ENCODE results near the gene CUTC. TPM values are rescaled to one million over a fixed set of nuclear protein-coding genes. Genes with fewer than 3 reads are reported as not detected.

Gene CUTC
- total RNA-seq, 4 donors from 2014 or later: 29.7 to 57.5 (median 42.0) TPM

DNA sequence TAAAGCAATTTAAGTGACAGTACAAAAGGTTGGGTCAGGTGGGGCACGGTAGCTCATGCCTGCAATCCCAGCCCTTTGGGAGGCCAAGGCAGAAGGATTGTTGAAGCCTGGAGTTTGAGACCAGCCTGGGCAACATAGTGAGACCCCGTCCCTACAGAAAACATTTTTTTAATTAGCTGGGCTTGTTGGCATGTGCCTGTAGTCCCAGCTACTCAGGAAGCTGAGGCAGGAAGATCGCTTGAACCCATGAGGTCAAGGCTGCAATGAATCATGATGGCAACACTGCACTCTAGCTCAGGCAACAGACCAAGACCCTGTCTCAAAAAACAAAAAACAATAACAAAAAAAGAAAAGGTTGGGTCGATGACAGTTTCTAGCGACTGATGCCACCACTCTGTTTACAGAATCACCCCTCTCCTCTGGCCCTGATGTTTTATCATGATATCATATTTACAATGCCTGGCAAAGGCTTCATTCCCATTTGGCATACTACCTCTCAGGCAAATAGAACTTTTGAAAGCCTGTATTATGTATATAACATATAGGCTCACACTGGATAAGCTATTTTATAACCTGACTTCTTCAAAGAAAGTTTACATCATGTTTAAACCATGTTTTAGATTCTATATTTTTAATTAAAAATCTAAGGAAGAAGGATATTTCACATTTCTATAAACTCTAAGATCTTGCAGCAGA, 49.8 kb downstream of the CUTC start:
- TF ChIP-seq, protein P1, sequence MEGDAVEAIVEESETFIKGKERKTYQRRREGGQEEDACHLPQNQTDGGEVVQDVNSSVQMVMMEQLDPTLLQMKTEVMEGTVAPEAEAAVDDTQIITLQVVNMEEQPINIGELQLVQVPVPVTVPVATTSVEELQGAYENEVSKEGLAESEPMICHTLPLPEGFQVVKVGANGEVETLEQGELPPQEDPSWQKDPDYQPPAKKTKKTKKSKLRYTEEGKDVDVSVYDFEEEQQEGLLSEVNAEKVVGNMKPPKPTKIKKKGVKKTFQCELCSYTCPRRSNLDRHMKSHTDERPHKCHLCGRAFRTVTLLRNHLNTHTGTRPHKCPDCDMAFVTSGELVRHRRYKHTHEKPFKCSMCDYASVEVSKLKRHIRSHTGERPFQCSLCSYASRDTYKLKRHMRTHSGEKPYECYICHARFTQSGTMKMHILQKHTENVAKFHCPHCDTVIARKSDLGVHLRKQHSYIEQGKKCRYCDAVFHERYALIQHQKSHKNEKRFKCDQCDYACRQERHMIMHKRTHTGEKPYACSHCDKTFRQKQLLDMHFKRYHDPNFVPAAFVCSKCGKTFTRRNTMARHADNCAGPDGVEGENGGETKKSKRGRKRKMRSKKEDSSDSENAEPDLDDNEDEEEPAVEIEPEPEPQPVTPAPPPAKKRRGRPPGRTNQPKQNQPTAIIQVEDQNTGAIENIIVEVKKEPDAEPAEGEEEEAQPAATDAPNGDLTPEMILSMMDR (IDR thresholded peaks at IDR 0.05): no peak
- no peak for ATAC-seq (ENCODE audit: low FRiP score)
- DNase-seq (ENCODE audit: low spot score): no peak

DNA sequence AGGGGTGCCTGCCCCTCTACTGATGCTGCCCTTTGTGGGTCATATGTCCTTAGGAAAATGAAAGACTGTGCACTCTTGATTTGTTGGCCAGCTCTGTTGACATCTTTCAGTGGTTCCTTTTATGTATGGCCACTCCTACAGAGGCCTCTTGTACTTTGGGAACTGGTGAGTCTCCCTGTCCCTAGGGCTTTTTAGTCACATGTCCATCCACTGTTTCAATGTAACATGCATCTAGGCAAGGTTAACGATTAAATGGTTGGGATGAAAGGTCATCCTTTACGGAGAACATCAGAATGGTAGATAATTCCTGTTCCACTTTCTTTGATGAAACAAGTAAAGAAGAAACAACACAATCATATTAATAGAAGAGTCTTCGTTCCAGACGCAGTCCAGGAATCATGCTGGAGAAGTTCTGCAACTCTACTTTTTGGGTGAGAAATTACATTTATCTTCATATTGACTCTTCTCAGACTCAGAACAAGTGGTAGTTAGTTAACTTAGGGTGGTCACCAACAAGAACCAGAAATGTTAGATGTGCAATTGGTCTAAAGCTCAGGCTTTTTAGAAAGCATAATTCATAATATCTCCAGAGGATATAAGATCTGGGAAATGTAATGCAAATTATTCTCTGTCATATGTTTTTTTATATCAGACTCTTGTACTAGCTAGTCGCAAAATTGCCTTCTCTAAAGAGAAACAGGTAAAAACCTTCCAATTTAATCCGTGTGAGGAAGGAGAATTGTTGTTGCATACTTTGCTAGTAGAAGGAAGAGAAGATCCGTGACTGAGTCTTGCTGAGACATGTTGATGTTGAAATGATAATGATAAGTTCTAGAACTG, 50.6 kb downstream of the CUTC start, which contains the start of gene ABCC2:
TSS of gene ABCC2 (plus strand) at position 194 of the 840 bp plus-strand sequence. CDS start at position 399, 205 bp downstream.
- TF ChIP-seq, protein P1 (IDR thresholded peaks at IDR 0.05): no peak
- no peak for ATAC-seq (ENCODE audit: low FRiP score)
- no peak for DNase-seq (ENCODE audit: low spot score)

DNA sequence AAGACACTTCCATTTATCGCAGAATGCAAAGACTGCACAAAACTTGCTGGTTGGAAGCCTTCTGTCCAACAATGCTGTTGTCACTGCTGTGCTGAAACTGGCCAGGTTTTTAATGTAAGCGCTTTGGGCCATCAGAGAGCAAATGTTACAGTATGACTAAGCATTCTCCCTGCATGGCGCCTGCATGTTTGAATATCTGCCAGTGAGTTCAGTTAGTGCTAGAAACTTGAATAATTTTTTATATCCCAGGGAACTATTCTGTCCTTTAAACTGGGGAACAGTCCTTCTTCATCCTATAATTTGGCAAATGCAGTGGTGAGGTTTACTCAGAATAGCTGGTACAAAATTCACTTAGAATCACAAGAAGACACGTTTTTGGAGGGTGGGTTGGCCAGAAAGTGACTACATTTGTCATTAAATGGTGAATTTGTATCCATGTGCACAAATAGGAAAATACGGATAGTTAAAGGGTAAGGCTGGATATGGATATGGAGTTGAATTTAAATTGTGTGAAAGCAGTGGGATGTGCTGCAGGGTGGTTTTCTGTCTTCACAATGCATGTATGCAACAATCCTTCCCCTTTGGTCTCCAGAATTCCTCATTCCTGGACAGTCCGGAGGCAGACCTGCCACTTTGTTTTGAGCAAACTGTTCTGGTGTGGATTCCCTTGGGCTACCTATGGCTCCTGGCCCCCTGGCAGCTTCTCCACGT, 52.1 kb downstream of the CUTC start:
- DNase-seq (ENCODE audit: low spot score) (no peak), ATAC-seq (ENCODE audit: low FRiP score) (no peak)
- TF ChIP-seq, protein P1 (IDR thresholded peaks at IDR 0.05): no peak

DNA sequence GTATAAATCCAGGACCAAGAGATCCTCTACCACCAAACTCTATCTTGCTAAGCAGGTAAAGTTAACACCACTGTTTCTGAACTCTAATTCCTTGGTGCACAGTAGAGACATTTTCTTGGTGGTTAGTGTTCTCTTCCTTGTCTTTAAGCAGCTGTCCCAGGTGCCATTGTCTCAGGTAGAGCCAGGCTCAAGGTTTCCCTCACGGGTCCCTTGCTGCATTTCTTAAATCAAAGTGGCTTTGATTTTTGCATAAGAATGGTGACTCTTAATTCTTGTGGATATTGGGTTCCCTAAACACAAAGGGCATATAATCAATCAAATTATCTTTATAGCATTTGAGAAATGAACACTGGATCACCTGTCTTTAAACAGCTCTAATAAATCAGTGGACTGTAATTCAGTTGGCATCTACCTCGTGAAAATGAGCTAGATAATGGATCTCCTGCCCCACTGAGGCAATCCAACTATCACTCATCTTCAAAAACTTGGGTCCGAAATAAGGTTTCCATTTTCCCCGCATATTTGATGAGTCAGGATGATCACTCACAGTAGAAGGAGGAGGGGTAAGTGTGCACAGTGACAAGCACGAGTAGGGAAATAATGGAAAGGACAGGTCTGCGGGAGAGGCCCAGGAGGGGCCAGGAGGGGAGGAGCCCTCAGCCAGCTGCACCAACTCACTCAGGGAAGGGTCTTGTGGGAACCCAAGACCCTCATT, 52.9 kb downstream of the CUTC start:
- no peak for DNase-seq (ENCODE audit: low spot score)
- no peak for ATAC-seq (ENCODE audit: low FRiP score)
- TF ChIP-seq, protein P1 (IDR thresholded peaks at IDR 0.05): no peak

DNA sequence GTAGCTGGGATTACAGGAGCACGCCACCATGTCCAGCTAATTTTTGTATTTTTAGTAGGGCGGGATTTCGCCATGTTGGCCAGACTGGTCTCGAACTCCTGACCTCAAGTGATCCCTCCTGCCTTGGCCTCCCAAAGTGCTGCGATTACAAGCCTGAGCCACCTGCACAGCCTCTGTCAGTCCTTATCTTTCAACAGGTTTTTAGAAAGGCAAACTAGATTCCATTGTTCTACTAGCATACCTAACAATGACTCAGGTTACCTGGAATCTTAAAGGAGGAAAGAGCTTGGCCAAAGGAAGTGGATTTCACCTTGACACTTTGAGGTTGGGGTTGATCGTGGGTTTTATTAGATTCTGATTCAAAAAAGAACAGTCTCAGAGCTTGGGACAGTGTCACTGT, 53.6 kb downstream of the CUTC start:
- TF ChIP-seq, protein P1 (IDR thresholded peaks at IDR 0.05): no peak
- DNase-seq (ENCODE audit: low spot score): no peak
- no peak for ATAC-seq (ENCODE audit: low FRiP score)

DNA sequence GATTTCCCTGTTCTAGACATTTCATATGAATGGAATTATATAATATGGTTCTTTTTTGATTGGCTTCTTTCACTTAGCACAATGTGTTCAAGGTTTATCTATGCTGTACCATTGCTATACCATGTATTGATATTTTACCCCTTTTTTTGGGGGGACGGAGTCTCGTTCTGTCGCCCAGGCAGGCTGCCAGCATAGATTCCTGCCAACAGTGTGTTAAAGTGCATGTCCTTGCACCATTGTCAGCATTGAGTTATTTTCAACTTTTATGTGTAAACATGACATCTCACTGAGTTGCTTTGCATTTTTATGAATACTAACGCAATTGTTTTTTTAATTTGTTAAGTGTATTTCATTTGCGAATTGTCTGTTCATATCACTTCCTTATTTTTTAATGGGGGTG, 55.3 kb downstream of the CUTC start:
- TF ChIP-seq, protein P1 (IDR thresholded peaks at IDR 0.05): no peak
- ATAC-seq (ENCODE audit: low FRiP score) (no peak), DNase-seq (ENCODE audit: low spot score) (no peak)
